Activated CD4-positive, alpha-beta T cell treated with anti-CD3 and anti-CD28 coated beads for 36 hours (primary cell): Measurements from ENCODE around the gene ABI3BP. TPM values are rescaled to one million over a fixed set of nuclear protein-coding genes. Genes with fewer than 3 reads are reported as not detected.

Source experiments
- ATAC-seq: fragments of 200-7000 bp; cut with Tn5 transposase; one replicate; pipeline ENCODE4 v1.10.0; 2021; ENCODE audit warnings: mild to moderate bottlenecking, moderate library complexity
- CTCF ChIA-PET: fragments of 350-600 bp; sonication (Branson Sonifier 250); formaldehyde crosslinking; loops from one replicate; lab custom pipeline; 2021; ENCODE audit warnings: antibody characterized with exemption; lab: Charles Lee
- POLR2A ChIA-PET: fragments of 350-600 bp; sonication (Branson Sonifier 250); formaldehyde crosslinking; loops from one replicate; lab custom pipeline; 2021; ENCODE audit warnings: antibody characterized with exemption, inconsistent platforms; lab: Charles Lee
- DNase-seq: peaks from one replicate; pipeline ENCODE4 v3.0.0-alpha.2; 2020
- H3K27ac Mint-ChIP-seq: one replicate; pipeline ENCODE4 v1.8.0; 2021; ENCODE audit warnings: mixed read lengths
- H3K27me3 Mint-ChIP-seq: one replicate; pipeline ENCODE4 v1.8.0; 2021; ENCODE audit warnings: mixed read lengths
- H3K36me3 Mint-ChIP-seq: one replicate; pipeline ENCODE4 v1.8.0; 2021; ENCODE audit warnings: low read depth, mixed read lengths
- H3K4me1 Mint-ChIP-seq: one replicate; pipeline ENCODE4 v1.8.0; 2021; ENCODE audit warnings: mixed read lengths
- H3K4me3 Mint-ChIP-seq: one replicate; pipeline ENCODE4 v1.8.0; 2021; ENCODE audit warnings: mild to moderate bottlenecking, moderate library complexity, mixed read lengths
- H3K9me3 Mint-ChIP-seq: one replicate; pipeline ENCODE4 v1.8.0; 2021; ENCODE audit warnings: low read depth, mixed read lengths
- intact Hi-C, 2 experiments: fragments of 100-400 bp; cut with DNase I in 1 of 2; cut with micrococcal nuclease in 1 of 2; formaldehyde crosslinking; loops; one replicate each; pipeline versions ENCODE4 v1.14.2 to v1.15.1; 2022 to 2024; cut with DNase I, micrococcal nuclease
- total RNA-seq, 2 experiments: library from RNA; stranded (reverse); gene quantifications; one replicate each; pipeline ENCODE4 v1.2.3, GENCODE V29; 2021

The ABI3BP gene
- total RNA-seq, 2 experiments from 2014 or later = not detected

GRCh38 chr3:100899440-100900091 is 93.7 kb downstream of the ABI3BP start:
- Mint-ChIP-seq H3K27me3 (peaks cover 2% of the 10 kb centered on the region), H3K4me3 (no peak overlapping the region), H3K9me3 (no peaks in the 10 kb centered on the region), H3K27ac (no peak overlapping the region), H3K36me3 (no peaks in the 10 kb centered on the region), H3K4me1 (peaks cover 2% of the 10 kb centered on the region)
- ChIA-PET POLR2A (no interaction called here), CTCF (no interaction called here)
- DNase-seq = no peak
- no peak for ATAC-seq
- intact Hi-C loops = no loop called here

DNA sequence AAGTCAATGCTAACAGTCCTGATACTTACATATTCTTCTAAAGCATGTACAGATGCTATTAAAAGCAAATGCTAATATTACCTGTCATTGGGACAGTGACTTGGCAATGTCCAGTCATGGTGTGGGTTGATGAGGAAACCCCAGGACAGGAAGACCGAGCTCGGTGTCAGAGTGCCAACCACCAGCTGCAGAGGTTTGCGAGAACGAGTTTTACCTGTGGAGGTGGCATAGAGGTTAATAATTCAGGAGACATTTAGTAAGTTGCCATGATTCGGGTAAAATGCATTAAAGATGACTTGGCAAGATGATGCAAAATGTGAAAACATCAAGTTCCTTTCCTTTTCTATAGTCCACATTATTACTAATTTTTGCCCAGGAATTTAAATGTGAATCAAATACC is 94.5 kb downstream of the ABI3BP start:
- H3K4me1 Mint-ChIP-seq = peaks cover 2% of the 10 kb centered on the region

DNA sequence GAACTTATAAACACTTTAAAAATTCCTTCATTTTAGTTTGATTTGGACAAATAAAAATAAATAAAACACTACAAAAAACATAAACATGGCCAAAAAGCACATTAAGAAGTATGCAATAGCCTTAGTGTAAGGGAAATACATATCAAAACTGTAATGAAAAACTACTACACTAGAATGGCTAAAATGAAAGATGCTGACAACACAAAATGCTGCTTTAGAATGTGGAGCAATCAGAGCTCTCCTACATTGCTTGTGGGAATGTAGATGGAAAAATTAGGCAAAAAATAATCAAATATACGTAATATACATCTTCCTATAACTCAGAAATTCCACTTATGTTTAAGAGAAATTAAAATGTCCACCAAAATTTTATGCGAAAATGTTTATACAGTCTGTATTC is 96.2 kb downstream of the ABI3BP start:
- H3K36me3 Mint-ChIP-seq = no peaks in the 10 kb centered on the region
- H3K9me3 Mint-ChIP-seq = no peaks in the 10 kb centered on the region
- H3K4me3 Mint-ChIP-seq = no peak overlapping the region
- H3K27ac Mint-ChIP-seq = no peak overlapping the region
- peaks cover 2% of the 10 kb centered on the region for H3K4me1 Mint-ChIP-seq
- POLR2A ChIA-PET = no interaction called here
- CTCF ChIA-PET = no interaction called here
- ATAC-seq (no peak), DNase-seq (no peak)
- intact Hi-C loops = no loop called here
- H3K27me3 Mint-ChIP-seq = peaks cover 9% of the 10 kb centered on the region

More for the DNA sequence above, 94.5 kb downstream of the ABI3BP start:
- Mint-ChIP-seq H3K36me3 (no peaks in the 10 kb centered on the region), H3K9me3 (no peaks in the 10 kb centered on the region), H3K4me3 (no peak overlapping the region), H3K27ac (no peak overlapping the region), H3K27me3 (peaks cover 4% of the 10 kb centered on the region)
- POLR2A ChIA-PET = no interaction called here
- CTCF ChIA-PET = no interaction called here
- ATAC-seq (no peak), DNase-seq (no peak)
- intact Hi-C loops = no loop called here

GRCh38 chr3:100893590-100893989 is 99.6 kb downstream of the ABI3BP start:
- peaks cover 18% of the 10 kb centered on the region for H3K27me3 Mint-ChIP-seq
- no peak overlapping the region for H3K4me3 Mint-ChIP-seq
- DNase-seq = no peak
- CTCF ChIA-PET = no interaction called here
- intact Hi-C loops = no loop called here
- POLR2A ChIA-PET = no interaction called here
- no peak for ATAC-seq
- H3K36me3 Mint-ChIP-seq = no peaks in the 10 kb centered on the region
- H3K9me3 Mint-ChIP-seq = no peaks in the 10 kb centered on the region
- H3K4me1 Mint-ChIP-seq = peaks cover 3% of the 10 kb centered on the region
- no peak overlapping the region for H3K27ac Mint-ChIP-seq

- DNase-seq = no peak
- H3K4me3 Mint-ChIP-seq = no peak overlapping the region
- ATAC-seq = no peak
- no peaks in the 10 kb centered on the region for H3K9me3 Mint-ChIP-seq
- intact Hi-C loops = no loop called here
- ChIA-PET POLR2A (no interaction called here), CTCF (no interaction called here)
- no peaks in the 10 kb centered on the region for H3K36me3 Mint-ChIP-seq
- peaks cover 18% of the 10 kb centered on the region for H3K27me3 Mint-ChIP-seq
- peaks cover 3% of the 10 kb centered on the region for H3K4me1 Mint-ChIP-seq
- H3K27ac Mint-ChIP-seq = no peak overlapping the region
Observed at GRCh38 chr3:100893108-100893507, 100.1 kb downstream of the ABI3BP start.

DNA sequence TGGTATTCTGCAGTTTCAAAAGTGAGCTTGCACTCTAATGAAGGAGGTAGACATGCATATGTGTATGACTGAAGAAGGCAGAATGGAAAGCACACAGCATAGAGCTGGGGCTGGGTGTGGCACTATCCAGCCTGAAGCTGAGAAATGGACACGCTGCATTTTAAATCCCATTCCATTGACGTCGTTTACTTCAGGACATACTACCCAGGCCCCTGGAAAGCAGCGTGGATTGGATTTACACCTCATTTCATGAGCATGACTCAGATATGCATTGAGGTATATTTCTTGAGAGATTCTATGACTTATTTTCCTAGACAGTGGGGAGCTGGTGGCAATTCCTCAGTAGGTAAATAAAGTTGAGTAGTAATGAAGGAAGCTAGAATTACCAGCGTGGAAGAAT is 101.4 kb downstream of the ABI3BP start:
- Mint-ChIP-seq H3K27me3 (peaks cover 18% of the 10 kb centered on the region), H3K27ac (no peak overlapping the region), H3K4me1 (peaks cover 3% of the 10 kb centered on the region), H3K4me3 (no peak overlapping the region), H3K9me3 (no peaks in the 10 kb centered on the region), H3K36me3 (no peaks in the 10 kb centered on the region)
- intact Hi-C loops = no loop called here
- DNase-seq = no peak
- no peak for ATAC-seq
- POLR2A ChIA-PET = no interaction called here
- CTCF ChIA-PET = interaction anchor here (0.7 kb wide), 1 partner anchor 222 kb away, joined by 3 read pairs; no protein-coding TSS in a partner anchor

DNA sequence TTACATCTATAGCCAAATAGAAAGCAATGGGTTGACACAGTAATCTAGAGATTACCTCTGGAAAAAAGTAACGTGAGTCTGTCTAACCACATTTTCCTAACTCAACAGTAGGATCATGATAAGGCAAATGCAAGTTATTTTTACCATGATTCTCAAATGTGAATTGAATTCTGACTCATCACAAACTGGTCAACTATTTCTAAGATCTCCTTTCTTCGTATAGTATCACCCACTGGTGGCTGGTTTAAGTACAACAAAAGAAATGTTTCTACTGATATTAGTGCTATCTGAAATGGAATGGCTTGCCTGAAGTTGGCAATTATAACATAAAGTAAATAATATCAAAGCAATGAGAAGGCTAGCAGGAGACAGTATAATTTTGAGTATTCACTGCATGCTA is 102.2 kb downstream of the ABI3BP start:
- ChIA-PET CTCF (interaction anchor here (0.6 kb wide), 1 partner anchor 22 kb away, joined by 3 read pairs; no protein-coding TSS in a partner anchor), POLR2A (no interaction called here)
- DNase-seq (no peak), ATAC-seq (peak; percentile 58)
- H3K27me3 Mint-ChIP-seq = peaks cover 18% of the 10 kb centered on the region
- peaks cover 3% of the 10 kb centered on the region for H3K4me1 Mint-ChIP-seq
- no peak overlapping the region for H3K27ac Mint-ChIP-seq
- no peaks in the 10 kb centered on the region for H3K36me3 Mint-ChIP-seq
- H3K9me3 Mint-ChIP-seq = no peaks in the 10 kb centered on the region
- intact Hi-C loops = no loop called here
- H3K4me3 Mint-ChIP-seq = no peak overlapping the region

GRCh38 chr3:100888881-100889280 is 104.3 kb downstream of the ABI3BP start:
- ATAC-seq (no peak), DNase-seq (no peak)
- ChIA-PET POLR2A (no interaction called here), CTCF (no interaction called here)
- Mint-ChIP-seq H3K9me3 (no peaks in the 10 kb centered on the region), H3K36me3 (no peaks in the 10 kb centered on the region), H3K4me3 (no peak overlapping the region), H3K27me3 (peaks cover 22% of the 10 kb centered on the region), H3K27ac (no peak overlapping the region), H3K4me1 (peaks cover 3% of the 10 kb centered on the region)
- intact Hi-C loops = no loop called here

DNA sequence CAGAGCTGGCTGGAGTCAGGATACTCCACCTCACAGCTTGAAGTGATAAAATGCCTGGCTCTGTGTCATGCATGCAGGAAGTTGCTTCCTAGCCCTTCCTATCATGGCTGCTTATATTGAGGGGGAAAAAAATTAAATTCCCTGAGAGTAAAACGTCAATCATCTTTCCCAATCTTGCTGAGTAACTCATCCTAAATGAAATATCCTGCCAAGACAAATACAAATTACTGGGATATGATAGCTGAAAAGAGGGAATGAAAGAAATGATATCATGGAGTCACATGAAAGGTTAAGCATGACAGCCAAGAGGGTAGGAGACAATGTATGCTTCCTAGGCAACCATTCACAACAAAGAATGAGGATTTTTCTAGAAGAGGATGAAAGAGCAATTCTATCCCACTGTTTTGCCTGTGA is 110.6 kb downstream of the ABI3BP start:
- H3K27me3 Mint-ChIP-seq = peaks cover 9% of the 10 kb centered on the region
- no peaks in the 10 kb centered on the region for H3K36me3 Mint-ChIP-seq
- H3K4me1 Mint-ChIP-seq = no peaks in the 10 kb centered on the region
- no peak for DNase-seq
- intact Hi-C loops = no loop called here
- POLR2A ChIA-PET = no interaction called here
- no peak overlapping the region for H3K4me3 Mint-ChIP-seq
- ATAC-seq = no peak
- no peak overlapping the region for H3K27ac Mint-ChIP-seq
- no peaks in the 10 kb centered on the region for H3K9me3 Mint-ChIP-seq
- CTCF ChIA-PET = no interaction called here

- Mint-ChIP-seq H3K27me3 (peaks cover 9% of the 10 kb centered on the region), H3K4me1 (no peaks in the 10 kb centered on the region), H3K9me3 (no peaks in the 10 kb centered on the region), H3K4me3 (no peak overlapping the region), H3K36me3 (no peaks in the 10 kb centered on the region), H3K27ac (no peak overlapping the region)
- ATAC-seq (no peak), DNase-seq (no peak)
- intact Hi-C loops = no loop called here
- CTCF ChIA-PET = no interaction called here
- POLR2A ChIA-PET = no interaction called here
Observed at GRCh38 chr3:100880845-100881244, 112.4 kb downstream of the ABI3BP start.

DNA sequence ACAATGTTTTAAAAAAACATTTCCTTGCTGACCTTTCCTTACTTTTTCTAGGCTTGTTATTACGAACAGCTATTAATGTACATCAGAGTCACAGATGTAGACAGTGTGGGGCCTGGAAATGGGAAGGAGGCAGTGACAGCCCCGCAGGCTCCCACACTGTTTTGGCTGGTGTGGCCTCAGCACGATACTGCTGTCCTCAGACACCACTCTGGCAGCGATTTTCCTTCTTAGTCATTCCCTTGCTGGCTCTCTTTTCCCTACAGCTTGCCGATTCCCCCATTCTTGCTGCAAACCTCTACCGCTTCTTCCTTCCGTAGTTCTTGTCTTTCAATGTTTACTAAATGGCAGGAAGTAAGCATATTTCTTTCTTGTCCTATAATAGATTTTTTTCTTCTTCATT is 113.1 kb downstream of the ABI3BP start:
- Mint-ChIP-seq H3K4me3 (no peak overlapping the region), H3K27me3 (peaks cover 9% of the 10 kb centered on the region), H3K36me3 (no peaks in the 10 kb centered on the region), H3K4me1 (no peaks in the 10 kb centered on the region), H3K27ac (no peak overlapping the region), H3K9me3 (no peaks in the 10 kb centered on the region)
- ChIA-PET POLR2A (no interaction called here), CTCF (no interaction called here)
- ATAC-seq (no peak), DNase-seq (no peak)
- intact Hi-C loops = no loop called here

DNA sequence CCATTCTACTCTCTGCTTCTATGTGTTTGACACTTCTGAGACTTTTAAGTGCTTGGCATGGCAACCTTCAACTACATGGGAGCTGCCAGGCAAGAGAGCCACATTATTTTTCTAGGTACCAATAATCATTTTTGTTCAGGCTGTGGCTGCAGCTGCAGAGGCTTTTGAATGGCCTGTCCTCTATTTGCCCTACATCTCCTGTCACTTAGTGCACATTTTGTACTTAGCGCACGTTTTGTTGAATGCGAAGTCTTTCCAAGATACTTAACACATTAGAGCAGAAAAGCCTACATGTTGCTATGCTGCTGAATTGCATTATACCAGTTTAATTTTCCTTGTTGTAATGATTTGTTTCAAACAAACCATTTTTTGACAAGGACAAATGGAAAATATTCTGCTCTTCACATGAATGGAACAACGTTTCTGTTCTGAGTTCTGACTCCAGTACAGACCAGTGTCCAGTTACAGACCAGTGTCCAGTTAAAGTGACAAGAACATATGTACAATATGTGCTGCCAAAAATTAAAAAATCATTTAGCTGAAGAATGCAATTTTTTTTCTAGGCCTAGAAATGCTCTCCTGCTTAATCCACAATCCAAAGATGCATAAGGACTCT is 113.9 kb downstream of the ABI3BP start:
- Mint-ChIP-seq H3K4me3 (no peak overlapping the region), H3K27me3 (peaks cover 3% of the 10 kb centered on the region), H3K9me3 (no peaks in the 10 kb centered on the region), H3K36me3 (no peaks in the 10 kb centered on the region), H3K27ac (no peak overlapping the region), H3K4me1 (no peaks in the 10 kb centered on the region)
- POLR2A ChIA-PET = no interaction called here
- intact Hi-C loops = no loop called here
- no peak for ATAC-seq
- no peak for DNase-seq
- CTCF ChIA-PET = no interaction called here
